Measurements from ENCODE around the gene TNS3. TPM values are rescaled to one million over a fixed set of nuclear protein-coding genes. Genes with fewer than 3 reads are reported as not detected.

Gene TNS3
- total and polyA plus RNA-seq, 2 of the 13 experiments (the other 11 are each of a cell fraction or from before 2014, with no cell fraction given) = 52.9 to 55.7 TPM

GRCh38 chr7:47576031-47576865, 5.7 kb downstream of the TNS3 start (continued):
- TF ChIP-seq PAXIP1 (CRISPR knock-in tag; conservative IDR thresholded peaks at IDR 0.05) (peak; percentile 83), KDM3A (CRISPR knock-in tag; IDR thresholded peaks at IDR 0.05; ENCODE audit: low read depth) (no peak), XRCC5 (optimal IDR thresholded peaks at IDR 0.05; ENCODE audit: low read length) (peak; percentile 54), PAWR (CRISPR knock-in tag; IDR thresholded peaks at IDR 0.05; ENCODE audit: borderline replicate concordance) (no peak), HDAC1 (CRISPR knock-in tag; IDR thresholded peaks at IDR 0.05) (peak; percentile 66), BRD4 (CRISPR knock-in tag; IDR thresholded peaks at IDR 0.05) (peak; percentile 60), SSRP1 (CRISPR knock-in tag; IDR thresholded peaks at IDR 0.05) (no peak), ZNF143 (CRISPR knock-in tag; IDR thresholded peaks at IDR 0.05) (peak; percentile 44; the same call in 1 of the 2 replicates), EHMT2 (IDR thresholded peaks at IDR 0.05; ENCODE audit: borderline replicate concordance, low read depth, low read length) (no peak), ZNF205 (CRISPR knock-in tag; IDR thresholded peaks at IDR 0.05) (no peak; the same call in 1 of the 2 replicates), SCMH1 (CRISPR knock-in tag; IDR thresholded peaks at IDR 0.05; ENCODE audit: borderline replicate concordance) (no peak), ZNF121 (CRISPR knock-in tag; IDR thresholded peaks at IDR 0.05) (0 out of 2 replicates have a peak, but pooled peaks have one; percentile 10), ZNF275 (CRISPR knock-in tag; IDR thresholded peaks at IDR 0.05; ENCODE audit: borderline replicate concordance) (peak; percentile 48; the same call in 1 of the 2 replicates)
- TF ChIP-seq, protein P1, sequence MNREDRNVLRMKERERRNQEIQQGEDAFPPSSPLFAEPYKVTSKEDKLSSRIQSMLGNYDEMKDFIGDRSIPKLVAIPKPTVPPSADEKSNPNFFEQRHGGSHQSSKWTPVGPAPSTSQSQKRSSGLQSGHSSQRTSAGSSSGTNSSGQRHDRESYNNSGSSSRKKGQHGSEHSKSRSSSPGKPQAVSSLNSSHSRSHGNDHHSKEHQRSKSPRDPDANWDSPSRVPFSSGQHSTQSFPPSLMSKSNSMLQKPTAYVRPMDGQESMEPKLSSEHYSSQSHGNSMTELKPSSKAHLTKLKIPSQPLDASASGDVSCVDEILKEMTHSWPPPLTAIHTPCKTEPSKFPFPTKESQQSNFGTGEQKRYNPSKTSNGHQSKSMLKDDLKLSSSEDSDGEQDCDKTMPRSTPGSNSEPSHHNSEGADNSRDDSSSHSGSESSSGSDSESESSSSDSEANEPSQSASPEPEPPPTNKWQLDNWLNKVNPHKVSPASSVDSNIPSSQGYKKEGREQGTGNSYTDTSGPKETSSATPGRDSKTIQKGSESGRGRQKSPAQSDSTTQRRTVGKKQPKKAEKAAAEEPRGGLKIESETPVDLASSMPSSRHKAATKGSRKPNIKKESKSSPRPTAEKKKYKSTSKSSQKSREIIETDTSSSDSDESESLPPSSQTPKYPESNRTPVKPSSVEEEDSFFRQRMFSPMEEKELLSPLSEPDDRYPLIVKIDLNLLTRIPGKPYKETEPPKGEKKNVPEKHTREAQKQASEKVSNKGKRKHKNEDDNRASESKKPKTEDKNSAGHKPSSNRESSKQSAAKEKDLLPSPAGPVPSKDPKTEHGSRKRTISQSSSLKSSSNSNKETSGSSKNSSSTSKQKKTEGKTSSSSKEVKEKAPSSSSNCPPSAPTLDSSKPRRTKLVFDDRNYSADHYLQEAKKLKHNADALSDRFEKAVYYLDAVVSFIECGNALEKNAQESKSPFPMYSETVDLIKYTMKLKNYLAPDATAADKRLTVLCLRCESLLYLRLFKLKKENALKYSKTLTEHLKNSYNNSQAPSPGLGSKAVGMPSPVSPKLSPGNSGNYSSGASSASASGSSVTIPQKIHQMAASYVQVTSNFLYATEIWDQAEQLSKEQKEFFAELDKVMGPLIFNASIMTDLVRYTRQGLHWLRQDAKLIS (CRISPR knock-in tag; IDR thresholded peaks at IDR 0.05) = no peak
- TF ChIP-seq, protein P2, sequence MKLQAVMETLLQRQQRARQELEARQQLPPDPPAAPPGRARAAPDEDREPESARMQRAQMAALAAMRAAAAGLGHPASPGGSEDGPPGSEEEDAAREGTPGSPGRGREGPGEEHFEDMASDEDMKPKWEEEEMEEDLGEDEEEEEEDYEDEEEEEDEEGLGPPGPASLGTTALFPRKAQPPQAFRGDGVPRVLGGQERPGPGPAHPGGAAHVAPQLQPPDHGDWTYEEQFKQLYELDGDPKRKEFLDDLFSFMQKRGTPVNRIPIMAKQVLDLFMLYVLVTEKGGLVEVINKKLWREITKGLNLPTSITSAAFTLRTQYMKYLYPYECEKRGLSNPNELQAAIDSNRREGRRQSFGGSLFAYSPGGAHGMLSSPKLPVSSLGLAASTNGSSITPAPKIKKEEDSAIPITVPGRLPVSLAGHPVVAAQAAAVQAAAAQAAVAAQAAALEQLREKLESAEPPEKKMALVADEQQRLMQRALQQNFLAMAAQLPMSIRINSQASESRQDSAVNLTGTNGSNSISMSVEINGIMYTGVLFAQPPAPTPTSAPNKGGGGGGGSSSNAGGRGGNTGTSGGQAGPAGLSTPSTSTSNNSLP (IDR thresholded peaks at IDR 0.05; ENCODE audit: low read depth, low read length) = peak; percentile 44; the same call in 1 of the 2 replicates

Data from HepG2 (cell line).